HL-60 (cell line): ENCODE data around the gene ZFAND6.

Experiments
- DNase-seq, 2 experiments: peaks; one replicate each; pipeline ENCODE4 v3.0.0-alpha.2; 2010 to 2020; ENCODE audit warnings: low read depth in 1 of 2, low spot score in 1 of 2
- H3K27ac ChIP-seq: fragments of 250-450 bp; sonication (Bioruptor Pico); replicated peaks from 2 replicates; pipeline ENCODE4 v1.5.1; 2020; ENCODE audit warnings: mild to moderate bottlenecking, moderate library complexity
- H3K27me3 ChIP-seq: fragments of 250-450 bp; sonication (Bioruptor Pico); 2 replicates; pipeline ENCODE4 v1.5.1; 2021; ENCODE audit warnings: mild to moderate bottlenecking, moderate library complexity; ENCODE audit not compliant: insufficient read depth, poor library complexity, severe bottlenecking
- H3K4me3 ChIP-seq: replicated peaks from 2 replicates; pipeline ENCODE4 v1.5.1; 2011; ENCODE audit warnings: mild to moderate bottlenecking, control low read depth, low read length; ENCODE audit not compliant: insufficient read depth
- GABPA ChIP-seq: IDR thresholded peaks from 2 replicates; pipeline ENCODE4 v1.6.1; 2012; ENCODE audit warnings: low read depth
- POLR2AphosphoS5 ChIP-seq: IDR thresholded peaks from 2 replicates; pipeline ENCODE4 v1.6.1; 2012; ENCODE audit warnings: low read depth
- SPI1 ChIP-seq: IDR thresholded peaks from 2 replicates; pipeline ENCODE4 v1.6.1; 2012; ENCODE audit warnings: low read depth, mild to moderate bottlenecking, borderline replicate concordance
- TF ChIP-seq, protein P1 (sequence below): IDR thresholded peaks from 2 replicates; pipeline ENCODE4 v1.6.1; 2012; ENCODE audit warnings: low read depth; ENCODE audit not compliant: insufficient replicate concordance
- TF ChIP-seq, protein P2 (sequence below): IDR thresholded peaks from one replicate; pipeline ENCODE4 v1.5.1; 2011; ENCODE audit warnings: low read length, control low read depth, inconsistent platforms; ENCODE audit not compliant: insufficient read depth

ZFAND6 gene

DNA sequence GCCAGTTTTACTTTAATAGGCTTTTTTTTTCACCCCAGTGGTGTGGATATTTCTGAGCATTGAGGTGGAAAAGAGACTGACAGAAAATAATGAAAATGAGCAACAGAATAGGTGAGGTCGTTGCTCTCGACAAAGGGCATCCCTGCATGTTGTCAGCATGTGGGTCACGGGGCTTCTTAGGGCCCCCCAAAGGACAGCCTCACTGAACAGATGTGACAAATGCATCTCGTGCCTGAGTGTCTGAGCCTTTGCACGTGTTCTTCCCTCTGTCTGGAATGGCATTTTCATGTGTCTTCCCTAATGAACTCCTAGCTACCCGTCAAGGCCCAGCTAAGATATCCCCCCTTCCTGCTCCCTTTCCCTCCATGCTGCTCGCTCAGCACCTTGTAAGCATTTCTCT, 125.1 kb downstream of the ZFAND6 start:
- H3K4me3 ChIP-seq = no peak overlapping the region
- no peak overlapping the region for H3K27ac ChIP-seq
- H3K27me3 ChIP-seq = no peaks in the 10 kb centered on the region
- DNase-seq = no peak
- TF ChIP-seq, protein P1, sequence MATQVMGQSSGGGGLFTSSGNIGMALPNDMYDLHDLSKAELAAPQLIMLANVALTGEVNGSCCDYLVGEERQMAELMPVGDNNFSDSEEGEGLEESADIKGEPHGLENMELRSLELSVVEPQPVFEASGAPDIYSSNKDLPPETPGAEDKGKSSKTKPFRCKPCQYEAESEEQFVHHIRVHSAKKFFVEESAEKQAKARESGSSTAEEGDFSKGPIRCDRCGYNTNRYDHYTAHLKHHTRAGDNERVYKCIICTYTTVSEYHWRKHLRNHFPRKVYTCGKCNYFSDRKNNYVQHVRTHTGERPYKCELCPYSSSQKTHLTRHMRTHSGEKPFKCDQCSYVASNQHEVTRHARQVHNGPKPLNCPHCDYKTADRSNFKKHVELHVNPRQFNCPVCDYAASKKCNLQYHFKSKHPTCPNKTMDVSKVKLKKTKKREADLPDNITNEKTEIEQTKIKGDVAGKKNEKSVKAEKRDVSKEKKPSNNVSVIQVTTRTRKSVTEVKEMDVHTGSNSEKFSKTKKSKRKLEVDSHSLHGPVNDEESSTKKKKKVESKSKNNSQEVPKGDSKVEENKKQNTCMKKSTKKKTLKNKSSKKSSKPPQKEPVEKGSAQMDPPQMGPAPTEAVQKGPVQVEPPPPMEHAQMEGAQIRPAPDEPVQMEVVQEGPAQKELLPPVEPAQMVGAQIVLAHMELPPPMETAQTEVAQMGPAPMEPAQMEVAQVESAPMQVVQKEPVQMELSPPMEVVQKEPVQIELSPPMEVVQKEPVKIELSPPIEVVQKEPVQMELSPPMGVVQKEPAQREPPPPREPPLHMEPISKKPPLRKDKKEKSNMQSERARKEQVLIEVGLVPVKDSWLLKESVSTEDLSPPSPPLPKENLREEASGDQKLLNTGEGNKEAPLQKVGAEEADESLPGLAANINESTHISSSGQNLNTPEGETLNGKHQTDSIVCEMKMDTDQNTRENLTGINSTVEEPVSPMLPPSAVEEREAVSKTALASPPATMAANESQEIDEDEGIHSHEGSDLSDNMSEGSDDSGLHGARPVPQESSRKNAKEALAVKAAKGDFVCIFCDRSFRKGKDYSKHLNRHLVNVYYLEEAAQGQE = no peak
- TF ChIP-seq GABPA = no peak
- TF ChIP-seq, protein P2, sequence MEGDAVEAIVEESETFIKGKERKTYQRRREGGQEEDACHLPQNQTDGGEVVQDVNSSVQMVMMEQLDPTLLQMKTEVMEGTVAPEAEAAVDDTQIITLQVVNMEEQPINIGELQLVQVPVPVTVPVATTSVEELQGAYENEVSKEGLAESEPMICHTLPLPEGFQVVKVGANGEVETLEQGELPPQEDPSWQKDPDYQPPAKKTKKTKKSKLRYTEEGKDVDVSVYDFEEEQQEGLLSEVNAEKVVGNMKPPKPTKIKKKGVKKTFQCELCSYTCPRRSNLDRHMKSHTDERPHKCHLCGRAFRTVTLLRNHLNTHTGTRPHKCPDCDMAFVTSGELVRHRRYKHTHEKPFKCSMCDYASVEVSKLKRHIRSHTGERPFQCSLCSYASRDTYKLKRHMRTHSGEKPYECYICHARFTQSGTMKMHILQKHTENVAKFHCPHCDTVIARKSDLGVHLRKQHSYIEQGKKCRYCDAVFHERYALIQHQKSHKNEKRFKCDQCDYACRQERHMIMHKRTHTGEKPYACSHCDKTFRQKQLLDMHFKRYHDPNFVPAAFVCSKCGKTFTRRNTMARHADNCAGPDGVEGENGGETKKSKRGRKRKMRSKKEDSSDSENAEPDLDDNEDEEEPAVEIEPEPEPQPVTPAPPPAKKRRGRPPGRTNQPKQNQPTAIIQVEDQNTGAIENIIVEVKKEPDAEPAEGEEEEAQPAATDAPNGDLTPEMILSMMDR = no peak

- Histone ChIP-seq H3K4me3 (no peak overlapping the region), H3K27me3 (no peaks in the 10 kb centered on the region), H3K27ac (no peak overlapping the region)
- TF ChIP-seq POLR2AphosphoS5 (no peak), GABPA (no peak), SPI1 (no peak)
- TF ChIP-seq, protein P1 = no peak
- TF ChIP-seq, protein P2 = no peak
- DNase-seq = no peak
Observed at GRCh38 chr15:80185152-80185551, 125.7 kb downstream of the ZFAND6 start.

DNA sequence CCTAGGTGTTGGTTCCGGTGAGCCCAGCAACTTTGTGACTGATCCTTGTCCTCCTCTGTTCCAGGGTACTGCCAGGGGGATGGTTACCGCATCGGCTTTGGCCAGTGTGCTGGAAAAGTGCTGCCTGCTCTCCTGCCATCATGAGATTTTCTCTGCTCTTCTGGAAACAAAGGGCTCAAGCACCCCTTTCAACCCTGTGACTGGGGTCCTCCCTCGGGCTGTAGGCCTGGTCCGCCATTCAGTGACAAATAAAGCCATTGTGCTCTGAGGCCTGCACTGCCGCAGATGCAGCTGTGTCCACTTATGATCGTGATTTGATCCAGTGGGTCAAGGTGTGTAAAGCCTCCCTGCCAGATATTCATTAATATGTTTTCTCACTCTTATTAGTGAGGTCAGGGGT, 126.6 kb downstream of the ZFAND6 start:
- Histone ChIP-seq H3K27ac (no peak overlapping the region), H3K27me3 (no peaks in the 10 kb centered on the region), H3K4me3 (no peak overlapping the region)
- TF ChIP-seq, protein P1 = no peak
- TF ChIP-seq POLR2AphosphoS5 = no peak
- no peak for TF ChIP-seq GABPA
- TF ChIP-seq SPI1 = no peak
- TF ChIP-seq, protein P2 = no peak
- DNase-seq = no peak
